OCI-LY1 (cell line): Measurements from ENCODE around the gene TTYH1.

Experiments used
- EZH2 ChIP-seq: fragments of 200-600 bp; sonication (generic), shearing (Covaris generic); IDR thresholded peaks from 2 replicates; pipeline ENCODE4 v1.8.0; 2017; ENCODE audit warnings: borderline replicate concordance, mixed run types, mild to moderate bottlenecking, antibody characterized with exemption, low read length, moderate library complexity, mixed read lengths
- TF ChIP-seq, protein P1 (sequence below): fragments of 200-600 bp; sonication (generic), shearing (Covaris generic); IDR thresholded peaks from 2 replicates; pipeline ENCODE4 v1.5.1; 2017; ENCODE audit warnings: mild to moderate bottlenecking, antibody characterized with exemption, low read length, moderate library complexity, mixed read lengths

GRCh38 chr19:54424660-54425381 is 9.6 kb downstream of the TTYH1 start:
- TF ChIP-seq, protein P1, sequence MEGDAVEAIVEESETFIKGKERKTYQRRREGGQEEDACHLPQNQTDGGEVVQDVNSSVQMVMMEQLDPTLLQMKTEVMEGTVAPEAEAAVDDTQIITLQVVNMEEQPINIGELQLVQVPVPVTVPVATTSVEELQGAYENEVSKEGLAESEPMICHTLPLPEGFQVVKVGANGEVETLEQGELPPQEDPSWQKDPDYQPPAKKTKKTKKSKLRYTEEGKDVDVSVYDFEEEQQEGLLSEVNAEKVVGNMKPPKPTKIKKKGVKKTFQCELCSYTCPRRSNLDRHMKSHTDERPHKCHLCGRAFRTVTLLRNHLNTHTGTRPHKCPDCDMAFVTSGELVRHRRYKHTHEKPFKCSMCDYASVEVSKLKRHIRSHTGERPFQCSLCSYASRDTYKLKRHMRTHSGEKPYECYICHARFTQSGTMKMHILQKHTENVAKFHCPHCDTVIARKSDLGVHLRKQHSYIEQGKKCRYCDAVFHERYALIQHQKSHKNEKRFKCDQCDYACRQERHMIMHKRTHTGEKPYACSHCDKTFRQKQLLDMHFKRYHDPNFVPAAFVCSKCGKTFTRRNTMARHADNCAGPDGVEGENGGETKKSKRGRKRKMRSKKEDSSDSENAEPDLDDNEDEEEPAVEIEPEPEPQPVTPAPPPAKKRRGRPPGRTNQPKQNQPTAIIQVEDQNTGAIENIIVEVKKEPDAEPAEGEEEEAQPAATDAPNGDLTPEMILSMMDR: no peak
- no peak for TF ChIP-seq EZH2
